Inflammatory macrophage treated with lipopolysaccharide for 4 hours (primary cell): ENCODE measurements around the gene SDF4.
A peak's percentile ranks its signal among the peaks of the same experiment; 100 is the strongest.

Experiments
- DNase-seq: peaks from one replicate; pipeline ENCODE4 v3.0.0-alpha.2; 2020

The SDF4 gene

DNA sequence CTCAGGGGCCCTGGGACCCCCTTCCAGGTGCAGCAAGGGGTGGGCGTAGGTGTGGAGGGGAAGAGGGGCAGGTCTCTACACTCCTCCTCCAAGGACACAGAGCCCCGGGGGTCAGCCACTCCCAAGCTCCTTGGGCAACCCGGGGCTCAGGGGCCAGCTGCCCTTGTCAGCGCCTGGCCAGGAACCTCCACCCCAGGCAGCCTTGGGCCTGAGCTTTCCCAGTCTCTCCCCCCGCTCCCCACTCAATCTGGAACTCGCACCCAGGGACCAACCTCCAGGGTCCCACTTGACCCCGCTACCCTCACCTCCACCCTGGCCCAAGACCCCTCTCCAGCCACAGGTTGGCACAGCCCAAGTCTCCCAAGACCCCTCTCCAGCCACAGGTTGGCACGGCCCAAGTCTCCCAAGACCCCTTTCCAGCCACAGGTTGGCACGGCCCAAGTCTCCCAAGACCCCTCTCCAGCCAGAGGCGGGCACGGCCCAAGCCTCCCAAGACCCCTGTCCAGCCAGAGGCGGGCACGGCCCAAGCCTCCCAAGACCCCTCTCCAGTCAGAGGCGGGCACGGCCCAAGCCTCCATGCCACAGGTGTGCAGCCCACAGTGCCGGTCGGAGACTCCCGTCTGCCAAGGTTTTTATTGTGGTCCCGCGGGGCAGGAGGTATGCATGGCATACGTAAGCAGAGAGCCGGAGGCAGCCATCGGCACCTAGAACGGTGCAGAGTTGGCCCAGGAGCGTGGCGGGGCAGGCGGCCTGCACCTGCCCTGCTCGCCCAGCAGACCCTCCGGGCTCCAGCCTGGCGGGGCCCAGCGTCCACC lies 20.9 kb downstream of the SDF4 start:
- DNase-seq: no peak

DNA sequence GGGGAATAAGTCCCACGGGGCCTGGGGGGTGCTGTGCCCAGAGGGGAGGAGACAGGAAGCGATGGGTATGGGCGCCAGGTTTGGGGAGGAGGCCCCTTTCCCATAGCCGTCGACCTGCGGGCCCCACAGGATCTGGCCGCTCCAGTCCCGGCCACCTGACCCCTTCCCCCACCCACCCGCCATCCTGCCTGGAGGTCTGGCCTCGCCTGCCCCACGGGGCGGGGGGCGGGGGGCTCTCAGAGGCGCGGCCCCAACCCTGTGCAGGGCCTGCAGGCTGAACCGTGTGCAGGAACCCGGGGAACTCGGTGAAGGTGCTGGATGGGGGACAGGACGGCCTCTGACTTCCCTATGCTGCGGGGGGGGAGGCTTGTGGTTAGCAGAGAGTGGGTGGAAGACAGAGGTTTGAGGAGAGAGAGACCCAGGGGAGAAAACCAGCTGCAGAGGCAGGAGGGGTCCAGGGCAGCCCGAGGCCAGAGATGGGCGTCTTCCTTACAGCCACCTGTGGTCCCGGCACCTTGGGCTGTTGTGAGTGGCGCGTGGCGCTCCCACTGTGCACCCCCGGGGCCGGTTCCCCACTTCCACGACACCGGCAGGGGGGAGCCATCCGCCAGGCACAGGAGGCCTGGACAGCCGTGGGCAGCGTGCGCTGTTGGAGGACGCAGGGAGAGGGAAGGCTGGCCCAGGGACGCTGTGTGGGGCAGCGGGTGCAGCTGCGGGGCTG lies 22.9 kb downstream of the SDF4 start:
- DNase-seq: peak; percentile 32

DNA sequence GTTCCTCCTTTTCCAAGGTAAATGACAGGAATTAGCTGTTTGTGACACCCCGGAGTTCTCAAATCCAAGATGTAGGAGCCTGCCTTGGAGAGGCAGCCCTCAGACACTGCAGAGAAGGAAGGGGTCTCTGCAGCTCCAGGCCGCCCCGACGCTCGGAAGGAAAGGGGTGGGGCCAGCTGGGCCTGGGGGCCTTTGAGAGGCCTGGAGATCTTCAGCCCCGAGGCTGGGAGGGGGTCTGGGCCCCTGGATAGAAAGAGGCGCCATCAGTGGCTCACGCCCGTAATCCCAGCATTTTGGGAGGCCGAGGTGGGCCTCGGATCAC lies 24.3 kb downstream of the SDF4 start:
- DNase-seq: no peak

DNA sequence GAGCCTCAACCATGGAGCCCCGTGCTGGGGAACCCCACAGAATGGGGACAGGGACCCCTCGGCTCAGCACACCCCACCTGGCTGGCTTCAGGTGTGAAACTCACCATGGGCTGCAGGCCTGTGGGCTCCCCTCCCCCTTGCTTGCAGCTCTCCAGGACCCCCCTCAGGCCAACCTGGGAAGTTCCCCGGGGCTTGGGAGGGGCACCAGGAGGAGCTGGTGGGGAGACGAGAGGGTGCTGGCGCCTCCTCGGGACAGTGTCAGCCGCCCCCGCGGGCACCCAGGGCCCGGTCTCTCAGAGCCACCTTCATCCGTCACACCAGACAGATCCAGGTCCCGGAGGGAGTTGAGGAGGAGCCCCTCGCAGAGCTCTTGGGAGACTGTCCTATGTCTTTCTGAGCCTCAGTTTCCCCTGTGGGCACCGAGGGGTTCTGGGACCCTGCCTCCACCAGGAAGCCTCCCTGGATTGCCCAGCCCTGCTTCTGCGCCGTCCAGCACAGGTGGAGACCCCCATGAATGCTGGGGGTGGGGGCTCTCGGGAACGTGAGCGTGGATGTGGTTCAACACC lies 24.8 kb downstream of the SDF4 start:
- no peak for DNase-seq

DNA sequence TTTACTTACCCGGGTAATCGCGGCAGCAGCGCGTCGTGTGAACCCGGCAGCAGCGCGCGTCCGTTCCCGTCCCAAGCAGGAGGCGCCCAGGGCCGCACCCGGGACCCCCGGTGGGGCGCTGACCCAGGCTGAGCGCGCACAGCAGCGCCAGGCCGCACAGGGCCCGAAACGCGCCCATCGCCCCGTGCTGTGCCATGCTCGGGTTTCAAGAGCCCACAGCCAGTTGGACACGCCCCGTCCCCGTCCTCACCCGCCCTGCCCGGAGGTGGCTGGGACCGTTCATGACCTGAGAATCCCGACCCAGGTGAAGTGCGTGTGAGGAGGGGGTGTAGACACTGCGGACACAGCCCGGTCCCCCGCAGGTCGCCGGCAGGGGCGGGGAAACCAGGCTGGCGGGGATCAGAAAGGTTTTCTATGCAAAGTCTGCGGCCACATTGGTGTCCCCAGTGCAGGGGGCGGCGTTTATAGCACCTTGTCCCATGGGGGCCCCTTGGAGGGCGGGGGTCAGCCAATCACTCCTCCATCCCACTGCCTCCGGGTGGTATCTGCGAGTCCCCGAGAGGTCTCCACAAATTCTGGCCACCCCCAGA lies 25.3 kb downstream of the SDF4 start, which contains the start of gene TNFRSF18:
Gene TNFRSF18, minus strand, starts transcription at position 217 of the 590 bp plus-strand sequence. Its CDS starts 21 bp downstream, at position 196.
- DNase-seq: no peak

DNA sequence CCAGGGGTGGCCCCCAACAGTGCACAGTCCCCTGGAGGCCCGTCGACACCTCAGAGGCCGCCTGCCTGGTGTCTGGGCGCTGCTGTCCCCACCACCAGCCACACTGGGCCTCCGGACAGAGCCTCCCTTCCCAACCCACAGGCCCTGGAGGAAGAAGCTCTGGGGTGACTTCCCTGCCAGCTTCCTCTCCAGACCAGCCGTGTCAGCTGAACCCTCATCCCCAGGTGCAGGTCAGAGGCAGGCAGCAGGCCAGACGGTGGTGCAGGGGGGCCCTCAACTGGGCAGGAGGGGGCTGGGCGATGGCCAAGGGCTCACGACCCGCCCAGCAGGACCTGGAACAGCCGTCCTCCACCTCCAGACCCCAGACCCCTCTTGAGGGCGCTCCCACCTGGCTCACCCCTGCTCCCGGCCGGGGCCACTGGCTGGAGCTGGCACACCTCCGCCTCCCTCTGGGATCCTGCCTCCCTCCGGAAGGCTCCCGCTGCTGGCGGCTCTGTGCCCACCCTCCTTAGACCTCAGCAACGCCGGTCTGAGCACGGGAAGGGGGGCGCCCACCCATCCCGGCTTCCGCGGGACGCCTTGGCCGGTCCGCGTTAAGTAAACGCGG lies 25.9 kb downstream of the SDF4 start:
- no peak for DNase-seq

DNA sequence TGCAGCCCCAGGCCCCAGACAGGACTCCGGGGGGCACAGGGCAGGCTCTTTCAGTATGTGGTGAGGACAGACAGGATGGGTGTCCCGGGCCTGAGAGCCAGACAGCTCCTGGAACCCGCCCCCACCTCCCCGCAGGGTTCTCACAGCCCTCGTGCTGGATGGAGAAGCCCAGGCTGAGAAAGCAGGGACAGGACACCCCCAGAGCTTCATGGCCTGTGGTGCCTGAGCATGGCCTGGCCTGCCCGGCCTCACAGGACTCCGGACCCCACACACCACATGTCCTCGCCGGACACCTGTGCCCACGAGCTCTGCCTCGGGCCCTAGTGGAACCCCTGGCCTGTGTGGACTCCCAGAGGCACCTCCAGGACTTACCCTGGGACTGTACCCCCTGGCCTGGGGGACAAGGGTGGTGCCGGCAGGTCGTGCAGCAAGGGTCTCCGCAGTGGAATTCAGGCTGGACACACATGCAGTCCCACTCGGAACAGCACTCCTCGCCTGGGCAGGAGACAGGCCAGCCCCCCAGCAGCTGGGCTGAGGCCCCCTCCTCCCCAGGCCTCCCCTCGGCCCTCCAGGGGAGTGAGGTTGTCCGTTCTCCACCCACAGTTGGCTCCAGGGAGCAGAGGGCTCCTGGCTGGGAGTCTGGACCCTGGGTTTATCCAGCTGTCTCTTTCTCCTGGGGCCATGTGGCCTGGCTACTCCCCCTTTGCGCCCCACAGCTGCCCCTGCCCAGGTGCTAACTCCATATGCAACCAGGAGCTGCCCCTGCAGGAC lies 26.6 kb downstream of the SDF4 start:
- DNase-seq: no peak

DNA sequence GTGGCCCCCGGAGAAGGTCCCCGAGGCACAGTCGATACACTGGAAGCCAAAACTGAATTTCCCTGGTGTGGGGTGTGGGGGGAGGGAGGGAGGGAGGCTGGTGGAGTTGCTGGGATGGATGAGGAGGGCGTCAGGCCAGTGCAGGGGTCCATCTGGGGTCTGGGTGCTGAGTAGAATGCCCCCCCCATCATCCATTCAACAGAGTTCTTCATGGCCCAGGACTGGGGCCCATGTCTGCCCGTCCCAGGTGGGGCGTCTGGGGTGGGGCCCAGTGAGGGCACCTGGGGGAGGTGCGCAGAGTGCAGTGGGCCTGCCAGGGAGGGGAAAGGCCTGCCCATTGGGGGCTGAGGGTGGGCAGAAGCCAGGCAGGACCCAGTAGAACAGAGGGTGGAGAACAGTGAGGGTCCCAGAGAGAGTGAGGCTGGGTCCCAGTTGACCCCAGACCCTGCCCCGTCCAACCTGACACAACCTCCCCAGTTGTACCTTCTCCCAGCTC lies 27.3 kb downstream of the SDF4 start:
- no peak for DNase-seq

DNA sequence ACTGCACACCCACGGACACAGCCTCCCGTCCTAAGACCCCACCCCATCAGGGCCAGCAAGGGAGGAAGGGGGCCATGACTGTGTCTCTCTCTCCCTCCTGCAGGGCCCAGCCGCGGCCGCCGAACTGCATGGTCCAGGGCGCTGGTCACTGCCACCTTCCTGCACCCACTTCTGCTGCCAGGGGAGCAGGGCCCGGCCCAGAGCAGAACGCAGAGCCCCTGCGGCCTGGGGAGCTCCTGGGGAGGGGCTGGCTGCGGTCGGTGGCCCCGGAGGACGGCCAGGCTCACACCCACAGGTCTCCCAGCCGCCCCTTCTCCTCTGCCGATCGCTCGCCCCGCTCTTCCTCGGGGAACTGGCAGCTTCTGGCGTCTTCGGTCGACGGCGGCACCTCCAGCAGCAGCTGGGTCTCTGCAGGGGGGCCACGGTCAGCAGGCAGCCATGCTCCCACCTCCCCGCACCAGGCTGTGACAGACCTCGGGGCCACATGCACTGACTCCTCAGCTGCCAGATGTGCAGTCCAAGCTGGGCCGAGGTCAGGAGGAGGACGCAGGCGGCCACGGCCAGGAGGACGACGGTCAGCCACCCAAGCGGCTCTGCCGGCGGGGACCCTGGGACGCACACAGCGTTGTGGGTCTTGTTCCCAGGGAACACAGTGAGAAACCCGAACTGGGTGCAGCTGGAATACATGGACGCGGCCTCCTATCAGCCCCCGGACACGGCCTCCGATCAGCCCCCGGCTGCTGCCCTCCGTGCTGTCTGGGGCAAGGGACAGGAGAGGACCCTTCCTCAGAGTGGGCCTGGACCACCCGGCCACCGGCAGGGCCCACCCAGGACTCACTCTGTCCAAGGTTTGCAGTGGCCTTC lies 28.0 kb downstream of the SDF4 start:
- DNase-seq: no peak

DNA sequence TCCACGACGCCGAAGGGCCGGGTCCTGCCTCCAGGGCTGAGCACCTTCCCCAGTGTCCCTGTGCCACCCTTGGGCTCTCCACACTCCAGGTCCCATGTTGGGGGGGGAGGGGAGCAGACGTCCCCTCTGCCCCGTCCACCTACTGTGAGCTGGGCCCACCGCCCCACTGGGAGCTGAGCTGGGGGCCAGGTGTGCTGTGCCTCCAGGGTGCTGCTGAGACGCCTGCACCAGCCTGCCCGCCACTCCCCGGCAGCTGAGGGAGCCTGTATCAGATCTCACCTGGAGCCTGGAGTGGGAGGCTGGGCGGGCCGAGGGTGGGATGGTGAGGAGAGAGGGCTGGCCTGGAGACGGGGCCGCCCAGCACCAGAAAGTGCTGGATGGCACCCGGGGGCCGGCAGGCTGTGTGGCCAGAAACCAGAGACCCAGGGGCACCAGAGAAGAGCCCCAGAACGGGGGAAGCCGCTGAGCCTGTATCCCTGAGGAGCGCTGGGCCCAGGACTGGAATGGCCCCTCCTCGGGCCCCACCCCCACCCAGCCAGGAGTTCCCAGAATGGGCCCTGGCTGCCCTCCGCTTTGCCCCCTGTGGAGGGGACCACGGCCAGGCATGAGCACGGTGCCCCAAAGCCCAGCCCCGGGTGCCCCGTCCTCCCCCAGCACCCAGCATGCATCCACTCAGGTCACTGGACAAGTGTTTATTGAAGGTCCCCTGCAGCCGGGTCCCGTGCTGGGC lies 28.8 kb downstream of the SDF4 start:
- DNase-seq: no peak

DNA sequence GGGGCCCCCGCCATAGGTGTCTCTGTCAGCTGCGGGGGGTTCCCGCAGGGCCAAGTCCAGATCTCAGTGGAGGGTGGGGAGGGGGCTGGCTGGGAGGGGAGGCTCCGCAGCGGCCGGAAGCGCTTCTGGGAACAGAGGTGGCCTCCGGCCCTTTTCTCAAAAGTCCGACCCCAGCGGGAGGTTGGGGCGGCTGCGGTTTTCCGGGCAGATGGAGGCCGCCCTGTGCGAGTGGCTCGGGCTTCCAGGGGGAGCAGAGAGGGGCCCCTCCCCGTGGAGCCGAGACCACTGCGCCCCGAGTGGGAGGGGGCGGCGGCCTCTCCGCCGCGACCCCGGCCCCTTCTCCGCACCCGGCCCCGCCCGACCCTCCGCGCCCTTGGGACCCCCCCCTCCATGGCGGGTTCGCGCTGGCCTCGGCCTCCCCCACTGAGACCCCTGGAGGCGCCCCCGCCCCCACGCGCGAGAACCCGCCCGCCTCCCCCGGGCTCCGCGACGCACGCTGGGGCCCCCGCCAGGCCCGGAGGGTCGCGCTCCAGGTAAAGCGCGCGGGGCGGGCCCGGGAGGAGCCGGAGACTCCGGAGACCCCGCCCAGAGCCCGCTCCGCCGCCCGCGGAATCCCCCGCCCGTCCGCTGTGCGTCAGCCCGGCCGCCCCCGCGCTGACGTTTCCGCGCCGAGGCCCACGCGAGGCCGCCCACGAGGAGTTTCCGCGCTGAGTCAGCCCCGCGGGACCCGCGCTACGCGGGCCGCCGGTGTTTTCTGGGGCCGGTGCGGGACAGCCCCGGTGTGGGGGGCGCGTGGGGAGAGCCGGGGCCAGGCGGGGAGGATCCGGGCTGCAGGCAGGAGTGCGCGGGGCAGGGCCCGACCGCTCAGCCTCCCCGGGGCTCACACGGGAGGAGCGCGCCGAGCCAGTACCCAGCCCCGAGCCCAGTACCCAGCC lies 30.7 kb downstream of the SDF4 start:
- peak; percentile 90 for DNase-seq

DNA sequence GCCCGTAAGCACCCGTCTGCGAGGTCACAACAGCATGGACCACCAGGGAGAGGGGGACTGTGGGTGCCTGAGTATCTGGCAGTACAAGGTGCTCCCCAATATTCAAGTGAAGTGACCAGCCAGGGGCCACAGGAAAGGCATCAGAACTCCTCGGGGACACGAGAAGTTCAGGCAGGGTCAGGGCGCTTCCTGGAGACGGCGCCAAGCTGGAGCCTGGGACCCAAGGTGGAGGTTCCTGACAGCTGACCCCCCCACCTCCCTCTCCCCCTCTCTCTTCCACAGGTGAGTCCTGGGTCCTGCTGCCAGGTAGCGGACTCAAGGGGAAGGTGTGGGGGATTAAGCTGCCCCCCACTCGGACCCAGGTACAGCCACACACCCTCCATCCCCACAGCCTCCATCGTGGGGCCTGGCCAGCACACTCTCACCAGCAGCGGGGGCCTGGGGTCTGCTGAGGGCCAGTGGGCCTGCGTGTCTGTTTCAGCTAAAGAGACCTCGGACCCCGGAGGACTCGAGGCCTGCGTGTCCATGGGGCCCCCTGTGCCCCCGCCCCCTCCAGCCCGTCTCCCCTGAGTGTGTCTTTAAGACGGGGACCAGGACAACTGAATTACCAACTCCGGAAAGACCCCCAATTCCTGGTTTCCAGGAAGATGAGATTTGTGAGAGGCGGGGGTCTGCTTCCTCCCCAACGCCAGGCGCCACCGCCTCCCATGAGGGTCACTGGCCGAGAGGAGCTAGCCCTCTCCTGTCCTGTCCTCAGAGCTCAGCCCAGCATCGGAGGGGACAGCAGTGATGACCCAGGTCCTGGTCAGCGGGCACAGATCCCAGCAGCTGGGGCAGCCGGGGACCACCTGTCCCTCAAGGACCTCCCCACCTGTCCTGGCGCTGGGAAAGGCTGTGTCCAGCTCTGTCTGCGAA lies 31.6 kb downstream of the SDF4 start:
- DNase-seq: no peak

DNA sequence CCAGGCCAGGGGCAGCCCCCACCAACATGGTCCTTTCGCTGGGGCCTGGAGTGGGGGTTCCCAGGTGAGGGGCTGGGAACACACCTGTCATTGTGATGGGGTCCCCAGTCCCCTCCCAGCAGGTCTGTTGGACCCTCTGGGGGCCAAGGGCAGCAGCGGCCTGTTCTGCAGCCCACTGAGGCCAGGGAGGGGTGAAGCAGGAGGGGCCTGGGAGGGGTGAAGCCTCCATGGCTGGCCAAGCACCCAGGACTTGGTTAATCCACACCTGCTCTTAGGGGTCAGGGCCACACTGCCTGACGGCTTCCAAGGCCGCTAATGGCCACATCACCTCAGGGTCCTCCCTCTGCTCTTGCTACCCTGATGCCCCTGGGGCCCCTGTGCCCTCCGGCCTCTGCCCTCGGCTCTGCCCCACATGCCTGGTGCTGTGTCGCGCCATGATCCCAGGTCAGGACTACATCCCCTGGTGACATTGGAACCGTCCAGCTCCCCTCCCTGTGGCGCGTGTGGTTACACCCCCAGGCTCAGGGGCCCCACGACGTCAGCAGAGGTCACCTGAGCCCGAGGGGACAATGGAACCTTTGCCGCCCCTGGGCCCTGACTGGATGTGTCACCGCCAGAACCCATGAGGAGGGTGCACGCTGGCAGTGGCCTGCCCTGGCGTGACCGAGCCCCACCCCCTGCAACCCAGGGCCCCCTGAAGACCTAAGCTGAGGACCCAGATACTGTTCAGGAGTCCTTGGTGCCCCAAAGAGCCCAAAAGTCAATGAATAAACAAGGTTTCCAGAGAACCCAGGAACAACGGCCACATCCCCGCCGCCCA lies 32.5 kb downstream of the SDF4 start:
- DNase-seq: no peak

DNA sequence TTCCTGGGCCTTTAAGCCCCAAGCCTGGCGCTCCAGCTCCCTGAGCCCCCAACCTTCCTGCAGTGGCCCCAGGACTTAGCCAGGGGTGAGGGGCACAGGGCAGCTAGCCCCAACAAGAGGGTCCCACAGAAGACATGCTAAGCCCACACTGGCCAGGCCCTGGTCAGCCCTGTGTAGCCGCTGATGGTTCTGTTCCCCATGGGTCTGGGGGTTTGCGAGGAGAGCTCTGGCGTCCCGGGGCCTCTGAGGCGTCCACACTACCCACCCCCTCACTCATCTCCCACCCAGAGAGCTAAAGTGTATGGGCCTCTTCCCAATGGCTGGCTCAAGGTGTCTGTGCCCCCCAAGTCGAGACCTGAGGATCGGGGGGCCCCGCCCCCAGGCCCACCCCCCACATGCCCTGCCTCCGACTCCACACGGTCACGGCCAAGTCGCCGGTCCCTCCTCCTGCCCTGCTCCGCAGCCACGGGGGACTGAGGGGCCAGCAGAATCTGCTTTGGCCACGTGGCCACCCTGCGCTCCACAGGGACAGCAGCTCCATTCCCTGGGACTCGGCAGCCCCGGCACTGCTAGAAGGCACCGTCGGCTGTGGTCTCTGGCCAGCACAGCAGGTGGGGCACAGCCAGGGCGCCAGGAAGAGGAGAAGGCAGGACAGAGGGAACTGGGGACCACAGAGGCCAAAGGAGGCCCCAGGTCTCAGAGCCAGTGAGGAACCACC lies 33.2 kb downstream of the SDF4 start:
- DNase-seq: no peak

DNA sequence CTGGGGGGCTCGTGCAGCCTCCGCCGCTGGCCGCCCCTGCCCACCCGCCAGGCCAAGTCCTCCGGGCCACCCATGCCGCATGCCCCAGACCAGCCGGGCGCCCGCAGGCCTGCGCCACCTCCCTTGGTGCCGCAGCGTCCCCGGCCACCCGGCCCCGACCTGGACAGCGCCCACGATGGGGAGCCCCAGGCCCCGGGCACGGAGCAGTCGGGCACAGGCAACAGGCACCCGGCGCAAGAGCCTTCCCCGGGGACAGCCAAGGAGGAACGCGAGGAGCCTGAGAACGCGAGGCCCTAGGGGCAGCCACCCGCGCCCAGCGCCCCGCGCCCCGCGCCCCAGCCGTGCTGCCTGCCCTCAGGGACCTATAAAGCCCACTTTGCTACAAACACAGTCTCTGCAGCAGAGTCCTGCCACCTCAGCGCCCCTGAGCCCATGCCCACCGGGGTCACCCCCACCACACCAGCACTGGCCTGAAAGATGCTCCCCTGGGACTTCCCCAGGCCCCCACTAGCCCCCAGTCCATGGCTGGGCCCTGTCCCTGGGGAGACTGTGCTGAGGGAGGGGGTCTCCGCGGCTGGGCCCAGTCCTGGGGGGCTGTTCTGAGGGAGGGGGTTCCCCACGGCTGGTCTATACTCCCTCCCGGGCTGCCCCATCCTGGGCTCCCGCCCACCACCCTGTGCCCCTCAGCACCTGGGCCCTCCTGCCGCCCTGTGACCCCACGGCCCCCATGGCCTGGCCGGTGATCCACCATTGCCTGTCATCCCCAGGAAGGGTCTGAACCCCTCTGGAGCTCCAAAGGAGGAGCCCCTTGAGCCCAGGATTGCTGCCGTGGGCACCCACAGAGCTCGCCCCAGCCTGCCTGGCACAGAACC lies 34.0 kb downstream of the SDF4 start:
- no peak for DNase-seq

DNA sequence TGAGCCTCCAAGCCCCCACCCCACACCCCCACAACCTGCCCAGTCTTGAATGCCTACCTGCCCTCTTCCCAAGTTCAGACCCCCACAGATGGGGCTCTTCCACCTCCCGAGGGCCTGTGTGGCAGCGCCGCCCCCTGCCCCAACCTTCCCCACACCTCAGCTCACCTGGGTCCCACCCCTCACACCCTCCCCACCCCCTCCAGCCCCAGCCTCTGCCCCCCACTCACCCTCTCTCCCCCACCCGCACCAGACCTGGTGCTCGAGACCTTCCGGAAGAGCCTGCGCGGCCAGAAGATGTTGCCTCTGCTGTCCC lies 34.7 kb downstream of the SDF4 start:
- no peak for DNase-seq
